ENCODE results near the gene PIH1D2. TPM values are rescaled to one million over a fixed set of nuclear protein-coding genes. Genes with fewer than 3 reads are reported as not detected.
A peak's percentile ranks its signal among the peaks of the same experiment; 100 is the strongest.

Gene PIH1D2
- total and polyA plus RNA-seq, 9 of the 15 experiments (the other 6 are each of a cell fraction or from before 2014, with no cell fraction given): 1.5 to 5.4 (median 3.0) TPM

GRCh38 chr11:112057170-112057569 is 16.6 kb downstream of the PIH1D2 start:
- H3K9me1 ChIP-seq (ENCODE audit: control insufficient read depth, insufficient read depth, low read length): no peaks in the 10 kb centered on the region
- DNase-seq (ENCODE audit: extremely low read depth in 1 of 4, low spot score in 3 of 4) (no peak), ATAC-seq (no peak), FAIRE-seq (no peak)
- H2AFZ ChIP-seq (ENCODE audit: low read depth, low read length): no peak overlapping the region
- ChIA-PET POLR2A (interaction anchor here (0.6 kb wide), 1 partner anchor 26 kb away, joined by 3 read pairs; no protein-coding TSS in a partner anchor), CTCF (ENCODE audit: low intra/inter-chr PET ratio) (no interaction called here)
- H3K4me1 ChIP-seq (replicated peaks in 1 of 2; ENCODE audit: control insufficient read depth in 2 of 2, insufficient read depth in 2 of 2, low read length in 2 of 2): no peaks in the 10 kb centered on the region
- H3K9ac ChIP-seq (ENCODE audit: insufficient read depth in 1 of 2, low read depth in 2 of 2, low read length in 2 of 2): no peak overlapping the region
- no peak overlapping the region for H3K4me2 ChIP-seq (ENCODE audit: insufficient read depth, low read length)
- peaks cover 89% of the 10 kb centered on the region for H3K36me3 ChIP-seq (ENCODE audit: control insufficient read depth, insufficient read depth, low read length)
- no peaks in the 10 kb centered on the region for H3K9me3 ChIP-seq (replicated peaks; ENCODE audit: control insufficient read depth, insufficient read depth, low read depth, low read length)
- in situ Hi-C loops (cut with MboI): no loop called here
- TSS peak; percentile 20 for BruUV-seq (replicated peaks)
- no peak overlapping the region for H3K27ac ChIP-seq (ENCODE audit: extremely low read depth, low read depth, low read length)
- H3K4me3 ChIP-seq: no peak overlapping the region
- no peaks in the 10 kb centered on the region for H4K20me1 ChIP-seq (replicated peaks; ENCODE audit: control insufficient read depth, insufficient read depth, low read length)
- 78% methylated on average over 4 of the region's 4 CpGs for WGBS (ENCODE audit: insufficient coverage, low coverage, missing lambda C conversion rate)
- no peaks in the 10 kb centered on the region for H3K27me3 ChIP-seq (ENCODE audit: control insufficient read depth in 2 of 2, insufficient read depth in 2 of 2, low read length in 2 of 2)
- intact Hi-C loops (cut with micrococcal nuclease): no loop called here
- no peaks in the 10 kb centered on the region for H3K79me2 ChIP-seq (ENCODE audit: control insufficient read depth, insufficient read depth, low read length)
- no peak for TF ChIP-seq RNF2 (IDR thresholded peaks at IDR 0.05)
- TF ChIP-seq NFIX (CRISPR knock-in tag; IDR thresholded peaks at IDR 0.05; ENCODE audit: low read depth): no peak
- no peak for TF ChIP-seq ERF (CRISPR knock-in tag; IDR thresholded peaks at IDR 0.05)
- TF ChIP-seq CBX3 (IDR thresholded peaks at IDR 0.05; ENCODE audit: borderline replicate concordance in 1 of 2, low read length in 2 of 2): no peak
- no peak for TF ChIP-seq ZNF395 (CRISPR knock-in tag; IDR thresholded peaks at IDR 0.05)
- no peak for TF ChIP-seq TAF15 (IDR thresholded peaks at IDR 0.05; ENCODE audit: low read depth, low read length)
- no peak for TF ChIP-seq TOE1 (IDR thresholded peaks at IDR 0.05; ENCODE audit: borderline replicate concordance)
- no peak for TF ChIP-seq TOE1 (CRISPR knock-in tag; IDR thresholded peaks at IDR 0.05; ENCODE audit: borderline replicate concordance, low read depth)
- no peak for TF ChIP-seq EWSR1 (IDR thresholded peaks at IDR 0.05; ENCODE audit: borderline replicate concordance, low read depth, partially characterized antibody)
- TF ChIP-seq ZFP36 (IDR thresholded peaks at IDR 0.05; ENCODE audit: low read depth, low read length, partially characterized antibody): no peak
- no peak for TF ChIP-seq USF1 (CRISPR knock-in tag; IDR thresholded peaks at IDR 0.05)
- no peak for TF ChIP-seq TFAM (CRISPR knock-in tag; conservative IDR thresholded peaks at IDR 0.05)
- no peak for TF ChIP-seq EHMT2 (IDR thresholded peaks at IDR 0.05)
- no peak for TF ChIP-seq PURB (CRISPR knock-in tag; IDR thresholded peaks at IDR 0.05; ENCODE audit: low read depth)
- TF ChIP-seq NR0B1 (IDR thresholded peaks at IDR 0.05; ENCODE audit: partially characterized antibody): no peak
- TF ChIP-seq ELF4 (CRISPR knock-in tag; IDR thresholded peaks at IDR 0.05): no peak
